Prostate gland (tissue), 2 donors: ENCODE measurements around the gene UBR3. TPM values are rescaled to one million over a fixed set of nuclear protein-coding genes. Genes with fewer than 3 reads are reported as not detected.

Source experiments
- DNase-seq: peaks from one replicate; pipeline ENCODE4 v3.0.0-alpha.2; 2019; ENCODE audit warnings: low spot score
- H3K27ac ChIP-seq, 2 donors: fragments of 200-600 bp; sonication (generic); 2 replicates each; pipeline ENCODE4 v1.5.1; 2017 to 2019
- H3K27me3 ChIP-seq: fragments of 200-600 bp; sonication (generic); replicated peaks from 2 replicates; pipeline ENCODE4 v1.5.1; 2019; ENCODE audit not compliant: insufficient read depth
- H3K36me3 ChIP-seq, 2 donors: fragments of 200-600 bp; sonication (generic); 1 replicate in 1 of 2; 2 replicates in 1 of 2; pipeline versions ENCODE4 v1.5.1 to v1.8.1; 2017 to 2019
- H3K4me1 ChIP-seq: fragments of 200-600 bp; sonication (generic); replicated peaks from 2 replicates; pipeline ENCODE4 v1.5.1; 2019
- H3K4me3 ChIP-seq, 2 donors: fragments of 200-600 bp; sonication (generic); 2 replicates each; pipeline ENCODE4 v1.5.1; 2017 to 2019
- H3K9me3 ChIP-seq: fragments of 200-600 bp; sonication (generic); 2 replicates; pipeline ENCODE4 v1.5.1; 2017
- POLR2A ChIP-seq: fragments of 450-650 bp; IDR thresholded peaks from one replicate; pipeline ENCODE4 v1.6.1; 2016; ENCODE audit warnings: antibody characterized with exemption, mild to moderate bottlenecking
- POLR2AphosphoS5 ChIP-seq: sonication (generic); formaldehyde crosslinking; IDR thresholded peaks from one replicate; pipeline ENCODE4 v1.6.1; 2017; ENCODE audit warnings: antibody characterized with exemption
- WGBS: methylation state at CpG from one replicate; pipeline ENCODE4 v1.1.5; 2018; 5-methylcytosine and 5-hydroxymethylcytosine counted together
- intact Hi-C: fragments of 100-400 bp; cut with DNase I; formaldehyde crosslinking; loops from one replicate; pipeline ENCODE4 v1.14.2; 2022
- total RNA-seq, 2 donors: library from RNA; depleted of rRNA; stranded (reverse); fragments of >200 nt; gene quantifications; one replicate each; pipeline ENCODE4 v1.1.0, GENCODE V29; 2016
- TF ChIP-seq, protein P1 (sequence below), 4 experiments: fragments of 200-600 bp in 2 of 4; fragments of 450-650 bp in 2 of 4; sonication (generic) in 2 of 4; IDR thresholded peaks; 1 replicate in 3 of 4; 2 replicates in 1 of 4; pipeline ENCODE4 v1.5.1; 2016 to 2019; ENCODE audit warnings: antibody characterized with exemption in 4 of 4, mild to moderate bottlenecking in 2 of 4, moderate library complexity in 2 of 4

UBR3 gene
- total RNA-seq, 2 donors from 2014 or later: 41.1 to 89.9 TPM

DNA sequence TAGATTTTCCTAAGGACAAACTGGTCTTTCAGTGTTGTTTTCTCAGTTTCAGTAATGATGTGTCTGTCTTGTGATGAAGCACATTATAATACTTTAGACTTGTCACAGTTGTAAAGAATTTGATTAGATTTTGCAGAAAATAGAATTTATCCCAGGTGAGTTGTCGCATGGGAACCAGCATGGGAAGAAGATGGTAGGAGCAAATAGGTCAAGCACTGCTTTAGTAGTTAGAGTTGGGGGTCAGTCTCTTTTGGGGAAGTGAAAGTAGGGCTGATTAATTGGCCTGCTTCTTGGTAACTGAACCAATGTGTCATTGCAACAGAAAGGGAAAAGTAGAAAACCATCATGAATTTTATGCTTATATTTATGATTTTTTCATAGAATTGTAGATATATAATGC, 197.5 kb downstream of the UBR3 start:
- Histone ChIP-seq H3K4me3 (no peak overlapping the region), H3K27me3 (no peaks in the 10 kb centered on the region), H3K4me1 (no peaks in the 10 kb centered on the region), H3K27ac (no peak overlapping the region), H3K9me3 (no peaks in the 10 kb centered on the region), H3K36me3 (no peaks in the 10 kb centered on the region)
- no peak for DNase-seq
- 100% methylated on average over 1 of the region's 1 CpG for WGBS
- intact Hi-C loops: no loop called here
- TF ChIP-seq POLR2A (no peak), POLR2AphosphoS5 (no peak)
- TF ChIP-seq, protein P1, sequence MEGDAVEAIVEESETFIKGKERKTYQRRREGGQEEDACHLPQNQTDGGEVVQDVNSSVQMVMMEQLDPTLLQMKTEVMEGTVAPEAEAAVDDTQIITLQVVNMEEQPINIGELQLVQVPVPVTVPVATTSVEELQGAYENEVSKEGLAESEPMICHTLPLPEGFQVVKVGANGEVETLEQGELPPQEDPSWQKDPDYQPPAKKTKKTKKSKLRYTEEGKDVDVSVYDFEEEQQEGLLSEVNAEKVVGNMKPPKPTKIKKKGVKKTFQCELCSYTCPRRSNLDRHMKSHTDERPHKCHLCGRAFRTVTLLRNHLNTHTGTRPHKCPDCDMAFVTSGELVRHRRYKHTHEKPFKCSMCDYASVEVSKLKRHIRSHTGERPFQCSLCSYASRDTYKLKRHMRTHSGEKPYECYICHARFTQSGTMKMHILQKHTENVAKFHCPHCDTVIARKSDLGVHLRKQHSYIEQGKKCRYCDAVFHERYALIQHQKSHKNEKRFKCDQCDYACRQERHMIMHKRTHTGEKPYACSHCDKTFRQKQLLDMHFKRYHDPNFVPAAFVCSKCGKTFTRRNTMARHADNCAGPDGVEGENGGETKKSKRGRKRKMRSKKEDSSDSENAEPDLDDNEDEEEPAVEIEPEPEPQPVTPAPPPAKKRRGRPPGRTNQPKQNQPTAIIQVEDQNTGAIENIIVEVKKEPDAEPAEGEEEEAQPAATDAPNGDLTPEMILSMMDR (IDR thresholded peaks at IDR 0.05): no peak

DNA sequence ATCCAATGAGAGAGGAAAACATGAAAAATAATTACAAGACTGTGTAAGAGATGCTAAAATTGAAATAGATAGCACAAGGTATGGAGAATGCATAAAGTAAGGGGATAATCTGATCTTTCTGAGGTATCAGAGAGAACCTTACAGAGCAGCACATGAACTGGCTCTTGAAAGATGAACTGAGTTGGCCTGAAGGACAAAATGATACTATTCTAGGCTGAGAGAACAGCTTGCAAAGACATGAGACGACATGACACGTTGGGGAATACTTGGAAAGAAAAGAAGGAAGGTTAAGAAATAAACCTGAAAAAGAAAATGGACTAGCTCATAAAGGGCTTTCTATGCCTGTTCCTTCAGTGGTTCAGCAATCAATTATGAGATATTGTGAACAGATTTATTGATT, 198.0 kb downstream of the UBR3 start:
- no peak for TF ChIP-seq POLR2AphosphoS5
- no peak for TF ChIP-seq POLR2A
- TF ChIP-seq, protein P1 (IDR thresholded peaks at IDR 0.05): no peak
- no peaks in the 10 kb centered on the region for H3K36me3 ChIP-seq
- 94% methylated on average over 2 of the region's 2 CpGs for WGBS
- no peaks in the 10 kb centered on the region for H3K4me1 ChIP-seq
- no peak overlapping the region for H3K4me3 ChIP-seq
- H3K27me3 ChIP-seq: no peaks in the 10 kb centered on the region
- no peak overlapping the region for H3K27ac ChIP-seq
- no peaks in the 10 kb centered on the region for H3K9me3 ChIP-seq
- intact Hi-C loops: no loop called here
- no peak for DNase-seq

DNA sequence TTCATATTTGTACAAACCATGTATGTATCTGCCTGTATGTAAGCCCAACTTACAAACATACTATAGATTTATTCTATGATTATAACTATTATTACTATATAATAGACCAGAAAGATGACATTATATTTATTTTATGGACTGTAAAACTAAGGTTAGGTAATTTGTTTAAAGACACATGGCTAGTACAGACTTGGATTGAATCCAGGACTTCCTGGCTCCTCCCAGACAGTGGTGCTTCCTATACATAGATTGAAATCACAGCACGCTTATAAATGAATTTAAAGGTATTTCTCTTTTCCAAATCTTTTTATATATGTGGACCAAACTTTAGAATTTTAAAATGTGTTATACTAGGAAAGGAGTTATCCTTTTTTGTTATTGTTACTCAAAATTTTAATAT, 199.1 kb downstream of the UBR3 start:
- no peaks in the 10 kb centered on the region for H3K27me3 ChIP-seq
- H3K27ac ChIP-seq: no peak overlapping the region
- TF ChIP-seq, protein P1 (IDR thresholded peaks at IDR 0.05): no peak
- TF ChIP-seq POLR2A (no peak), POLR2AphosphoS5 (no peak)
- no peak overlapping the region for H3K4me3 ChIP-seq
- no peak for DNase-seq
- intact Hi-C loops: no loop called here
- 100% methylated on average over 1 of the region's 1 CpG for WGBS
- H3K4me1 ChIP-seq: no peaks in the 10 kb centered on the region
- H3K9me3 ChIP-seq: no peaks in the 10 kb centered on the region
- H3K36me3 ChIP-seq: no peaks in the 10 kb centered on the region

DNA sequence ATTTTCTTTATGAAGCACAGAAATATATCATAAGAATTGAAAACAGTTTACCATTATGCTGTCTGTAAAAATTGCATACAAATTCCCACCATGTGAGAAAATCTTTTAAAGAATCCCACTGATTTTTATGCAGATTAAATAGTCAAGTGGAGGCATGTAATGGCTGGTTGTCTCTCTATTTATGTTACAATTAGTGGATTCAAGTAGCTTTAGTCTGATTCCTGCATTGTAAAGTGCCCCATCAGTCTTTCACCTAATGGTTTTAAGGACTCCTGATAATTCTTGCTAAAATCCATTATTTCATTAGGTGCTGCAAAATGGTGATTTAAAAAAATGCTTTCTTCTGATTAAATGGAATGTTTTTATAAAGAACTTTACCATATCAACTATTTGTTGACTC, 202.3 kb downstream of the UBR3 start:
- DNase-seq: no peak
- Histone ChIP-seq H3K9me3 (no peaks in the 10 kb centered on the region), H3K36me3 (no peaks in the 10 kb centered on the region), H3K4me1 (no peaks in the 10 kb centered on the region), H3K4me3 (no peak overlapping the region), H3K27ac (no peak overlapping the region), H3K27me3 (no peaks in the 10 kb centered on the region)
- intact Hi-C loops: no loop called here
- TF ChIP-seq, protein P1 (IDR thresholded peaks at IDR 0.05): no peak
- TF ChIP-seq POLR2AphosphoS5 (no peak), POLR2A (no peak)

DNA sequence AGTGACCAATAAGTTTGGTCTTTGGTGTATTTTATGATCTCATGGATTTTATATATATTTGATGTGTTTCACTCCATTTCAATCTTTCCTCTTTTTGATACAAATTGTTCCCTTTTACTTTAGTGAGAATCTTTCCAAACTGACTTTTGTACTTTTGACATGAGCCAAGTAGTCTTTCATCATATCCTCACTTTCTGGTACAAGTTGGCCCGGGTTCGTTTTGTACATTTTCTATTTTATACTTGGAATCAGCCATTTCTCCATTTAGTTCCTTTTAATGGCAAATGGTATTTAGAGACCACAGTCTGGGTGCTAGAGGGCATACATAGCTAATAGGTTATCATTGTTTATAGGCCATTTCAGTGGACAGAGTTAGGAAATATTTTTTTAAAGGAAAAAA, 202.8 kb downstream of the UBR3 start:
- TF ChIP-seq POLR2AphosphoS5 (no peak), POLR2A (no peak)
- TF ChIP-seq, protein P1 (IDR thresholded peaks at IDR 0.05): no peak
- Histone ChIP-seq H3K36me3 (no peaks in the 10 kb centered on the region), H3K9me3 (no peaks in the 10 kb centered on the region), H3K27ac (no peak overlapping the region), H3K4me1 (no peaks in the 10 kb centered on the region), H3K27me3 (no peaks in the 10 kb centered on the region), H3K4me3 (no peak overlapping the region)
- DNase-seq: no peak
- intact Hi-C loops: no loop called here
- WGBS: 91% methylated on average over 2 of the region's 2 CpGs
